Endothelial cell of umbilical vein (primary cell): ENCODE results near the gene NKX3-2. TPM values are rescaled to one million over a fixed set of nuclear protein-coding genes. Genes with fewer than 3 reads are reported as not detected.

Experiments
- BruUV-seq: library from RNA; stranded (reverse); fragments of 400-500 nt; replicated peaks from 2 replicates; lab custom pipeline; 2021; lab: Mats Ljungman, UMichigan
- CTCF ChIA-PET: fragments of 300-600, 350-600 bp; sonication (Branson Sonifier 250); formaldehyde crosslinking; loops from one replicate; lab custom pipeline; 2021; ENCODE audit warnings: antibody characterized with exemption, inconsistent platforms; lab: Charles Lee
- POLR2A ChIA-PET: fragments of 300-600, 350-600 bp; sonication (Branson Sonifier 250); formaldehyde crosslinking; loops from one replicate; lab custom pipeline; 2021; ENCODE audit warnings: antibody characterized with exemption, inconsistent platforms; lab: Charles Lee
- DNase-seq: peaks from one replicate; pipeline ENCODE4 v3.0.0-alpha.2; 2011; ENCODE audit warnings: low read depth, low spot score
- FAIRE-seq: peaks from 2 replicates; lab custom pipeline; 2011; peaks lifted over from hg19 to GRCh38; lab: Jason Lieb, UNC
- H2AFZ ChIP-seq: 2 replicates; pipeline ENCODE4 v1.6.0; 2012; ENCODE audit warnings: low read depth, low read length, control low read depth, inconsistent platforms
- H3K27ac ChIP-seq: 2 replicates; pipeline ENCODE4 v1.5.1; 2011; ENCODE audit warnings: low read depth, mild to moderate bottlenecking, control low read depth, low read length, moderate library complexity; ENCODE audit not compliant: insufficient read depth
- H3K27me3 ChIP-seq, 2 experiments: 2 replicates each; pipeline versions ENCODE4 v1.6.0 to v1.6.1; 2011; ENCODE audit warnings: low read length in 2 of 2, mixed read lengths in 1 of 2; ENCODE audit not compliant: control insufficient read depth in 2 of 2, insufficient read depth in 2 of 2
- H3K36me3 ChIP-seq, 2 experiments: 2 replicates in 1 of 2; 3 replicates in 1 of 2; pipeline ENCODE4 v1.5.1; 2011; ENCODE audit warnings: low read length in 2 of 2, mild to moderate bottlenecking in 1 of 2, moderate library complexity in 1 of 2; ENCODE audit not compliant: control insufficient read depth in 2 of 2, insufficient read depth in 2 of 2; ENCODE audit errors: extremely low read depth in 1 of 2
- H3K4me1 ChIP-seq: 3 replicates; pipeline ENCODE4 v1.5.1; 2011; ENCODE audit warnings: mild to moderate bottlenecking, low read length; ENCODE audit not compliant: control insufficient read depth, insufficient read depth; ENCODE audit errors: extremely low read depth
- H3K4me2 ChIP-seq: 2 replicates; pipeline ENCODE4 v1.6.1; 2011; ENCODE audit warnings: low read length, control low read depth, mixed read lengths; ENCODE audit not compliant: insufficient read depth
- H3K4me3 ChIP-seq, 3 experiments: fragments of 200-600 bp in 1 of 3; sonication (generic), shearing (Covaris generic) in 1 of 3; replicated peaks in 1 of 3; 2 replicates each; pipeline ENCODE4 v1.5.1; 2011 to 2016; ENCODE audit warnings: control low read depth in 3 of 3, low read length in 3 of 3, mild to moderate bottlenecking in 2 of 3, inconsistent platforms in 1 of 3, low read depth in 1 of 3, moderate library complexity in 1 of 3; ENCODE audit not compliant: insufficient read depth in 1 of 3
- H3K79me2 ChIP-seq: 2 replicates; pipeline ENCODE4 v1.6.0; 2012; ENCODE audit warnings: low read length, inconsistent platforms; ENCODE audit not compliant: control insufficient read depth, insufficient read depth
- H3K9ac ChIP-seq: replicated peaks from 2 replicates; pipeline ENCODE3; 2011; ENCODE audit warnings: low read length, control low read depth; ENCODE audit not compliant: insufficient read depth; ENCODE audit errors: extremely low read depth
- H3K9me1 ChIP-seq: replicated peaks from 3 replicates; pipeline ENCODE4 v1.6.0; 2011; ENCODE audit warnings: mild to moderate bottlenecking, low read length; ENCODE audit not compliant: control insufficient read depth, insufficient read depth; ENCODE audit errors: extremely low read depth
- H3K9me3 ChIP-seq: replicated peaks from 2 replicates; pipeline ENCODE4 v1.5.1; 2012; ENCODE audit warnings: low read length, inconsistent platforms; ENCODE audit not compliant: control insufficient read depth, insufficient read depth
- H4K20me1 ChIP-seq: replicated peaks from 2 replicates; pipeline ENCODE3; 2011; ENCODE audit warnings: mild to moderate bottlenecking, low read length; ENCODE audit not compliant: control insufficient read depth, insufficient read depth; ENCODE audit errors: extremely low read depth
- CTCF ChIP-seq, 2 donors: IDR thresholded peaks; 1 replicate in 1 of 2; 2 replicates in 1 of 2; pipeline ENCODE4 v1.5.1; 2011; ENCODE audit warnings: low read length in 2 of 2, mild to moderate bottlenecking in 2 of 2, moderate library complexity in 2 of 2, control low read depth in 1 of 2, inconsistent platforms in 1 of 2, low read depth in 1 of 2; ENCODE audit not compliant: insufficient read depth in 1 of 2; ENCODE audit errors: extremely low read depth in 1 of 2
- EZH2 ChIP-seq: IDR thresholded peaks from 2 replicates; pipeline ENCODE4 v1.6.1; 2012; ENCODE audit warnings: borderline replicate concordance, low read depth, mild to moderate bottlenecking, moderate library complexity, low read length, inconsistent platforms; ENCODE audit not compliant: severe bottlenecking
- FOS ChIP-seq: IDR thresholded peaks from 2 replicates; pipeline ENCODE4 v1.6.1; 2011; ENCODE audit warnings: mild to moderate bottlenecking, low read length, moderate library complexity, borderline replicate concordance; ENCODE audit not compliant: insufficient read depth
- GATA2 ChIP-seq: IDR thresholded peaks from 2 replicates; pipeline ENCODE4 v1.7.0; 2011; ENCODE audit warnings: low read depth, mild to moderate bottlenecking, moderate library complexity, mixed read lengths, low read length; ENCODE audit not compliant: insufficient read length, insufficient read depth
- POLR2A ChIP-seq: IDR thresholded peaks from 2 replicates; pipeline ENCODE4 v1.6.1; 2012; ENCODE audit warnings: low read depth, mild to moderate bottlenecking, control low read depth, low read length
- dilution Hi-C: fragments of 300-500 bp; cut with MboI; formaldehyde crosslinking; loops from one replicate; pipeline ENCODE4 v1.15.0; 2019; ENCODE audit warnings: low sequenced_read_pairs; ENCODE audit not compliant: extremely low pct_ligation_motif_present
- intact Hi-C: fragments of 100-400 bp; cut with micrococcal nuclease; formaldehyde crosslinking; loops from one replicate; pipeline ENCODE4 v1.10.0; 2022
- polyA plus RNA-seq, 4 experiments: library from polyadenylated mRNA; depleted of rRNA in 3 of 4; stranded (reverse) in 3 of 4; unstranded in 1 of 4; fragments of >200 nt; gene quantifications; 2 replicates each; pipeline versions ENCODE4 v1.2.1 to v1.2.3, GENCODE V29; 2011 to 2012; ENCODE audit warnings: missing spikeins in 1 of 4
- total RNA-seq: library from RNA; stranded (reverse); gene quantifications from 2 replicates; pipeline ENCODE4 v1.2.3, GENCODE V29; 2021

NKX3-2 gene
- total and polyA plus RNA-seq, 2 donors (not counting 3 experiments of a cell fraction or from before 2014, with no cell fraction given), result not detected

- FAIRE-seq (no peak), DNase-seq (no peak)
- POLR2A ChIA-PET, result no interaction called here
- H3K27ac ChIP-seq, result no peak overlapping the region
- H2AFZ ChIP-seq, result no peak overlapping the region
- TF ChIP-seq FOS, result no peak
- TF ChIP-seq EZH2, result peak; percentile 70
- no peak for TF ChIP-seq GATA2
- TF ChIP-seq POLR2A, result no peak
- TF ChIP-seq CTCF (IDR thresholded peaks at IDR 0.05; ENCODE audit: extremely low read depth in 1 of 2, insufficient read depth in 1 of 2, low read depth in 1 of 2, low read length in 2 of 2), result no peak
- no peaks in the 10 kb centered on the region for H3K36me3 ChIP-seq
- H3K9me1 ChIP-seq, result no peaks in the 10 kb centered on the region
- no peak overlapping the region for H3K4me2 ChIP-seq
- CTCF ChIA-PET, result interaction anchor here (1.9 kb wide), 1 partner anchor 688 kb away, joined by 10 read pairs; no protein-coding TSS in a partner anchor
- peaks cover 4% of the 10 kb centered on the region for H3K4me1 ChIP-seq
- no peak overlapping the region for H3K9ac ChIP-seq
- no peaks in the 10 kb centered on the region for H3K9me3 ChIP-seq
- no peaks in the 10 kb centered on the region for H4K20me1 ChIP-seq
- H3K4me3 ChIP-seq, result no peak overlapping the region
- intact Hi-C loops, result no loop called here
- no peaks in the 10 kb centered on the region for H3K79me2 ChIP-seq
- peaks cover 87 to 95% of the 10 kb centered on the region in 2 experiments for H3K27me3 ChIP-seq
- dilution Hi-C loops, result no loop called here
- no TSS peak for BruUV-seq
Measured at GRCh38 chr4:13540446-13541175, 3.7 kb downstream of the NKX3-2 start.
